HG02759 (cell line): ENCODE results near the gene LCE2A.

ENCODE experiments used
- ATAC-seq: cut with Tn5 transposase; IDR thresholded peaks from one replicate; pipeline ENCODE4 v1.9.1; 2021; ENCODE audit warnings: mild to moderate bottlenecking, moderate library complexity; ENCODE audit not compliant: unreplicated experiment

LCE2A gene

GRCh38 chr1:152741656-152742055 is 43.5 kb downstream of the LCE2A start:
- ATAC-seq, result no peak

- no peak for ATAC-seq
These were observed 45.4 kb downstream of the LCE2A start for GRCh38 chr1:152743371-152744145.

- no peak for ATAC-seq
These were observed 47.2 kb downstream of the LCE2A start for GRCh38 chr1:152745289-152745704.

GRCh38 chr1:152745765-152746444 is 47.8 kb downstream of the LCE2A start:
- ATAC-seq, result no peak

GRCh38 chr1:152747831-152748230 is 49.7 kb downstream of the LCE2A start:
- ATAC-seq, result no peak
